Lung (tissue), 12 donors: Measurements from ENCODE around the gene LMBR1L. TPM values are rescaled to one million over a fixed set of nuclear protein-coding genes. Genes with fewer than 3 reads are reported as not detected.

Experiments
- ATAC-seq: fragments of 200-7000 bp; cut with Tn5 transposase; one replicate; pipeline ENCODE4 v1.9.1; 2020; ENCODE audit warnings: moderate number of reproducible peaks; ENCODE audit not compliant: insufficient read depth, low FRiP score
- DNase-seq, 3 donors: peaks; one replicate each; pipeline ENCODE4 v3.0.0-alpha.2; 2013 to 2017
- H3K27ac ChIP-seq, 2 donors: one replicate each; pipeline ENCODE4 v1.5.1; 2013; ENCODE audit warnings: mild to moderate bottlenecking in 2 of 2, moderate library complexity in 2 of 2, control low read depth in 1 of 2, inconsistent platforms in 1 of 2, low read depth in 1 of 2, low read length in 1 of 2
- H3K27me3 ChIP-seq, 3 donors: one replicate each; pipeline ENCODE4 v1.5.1; 2013; ENCODE audit warnings: low read length in 2 of 3; ENCODE audit not compliant: control insufficient read depth in 3 of 3, insufficient read depth in 3 of 3
- H3K36me3 ChIP-seq, 4 donors: one replicate each; pipeline ENCODE4 v1.5.1; 2013; ENCODE audit warnings: low read length in 4 of 4, mild to moderate bottlenecking in 1 of 4, moderate library complexity in 1 of 4; ENCODE audit not compliant: control insufficient read depth in 4 of 4, insufficient read depth in 4 of 4
- H3K4me1 ChIP-seq, 5 donors: one replicate each; pipeline ENCODE4 v1.5.1; 2013; ENCODE audit warnings: low read length in 5 of 5, mild to moderate bottlenecking in 2 of 5, moderate library complexity in 1 of 5; ENCODE audit not compliant: control insufficient read depth in 5 of 5, insufficient read depth in 5 of 5
- H3K4me3 ChIP-seq: one replicate; pipeline ENCODE4 v1.5.1; 2013; ENCODE audit warnings: mild to moderate bottlenecking, control low read depth, moderate library complexity
- H3K9ac ChIP-seq, 2 donors: one replicate each; pipeline ENCODE4 v1.5.1; 2013; ENCODE audit warnings: low read length in 2 of 2, control low read depth in 1 of 2; ENCODE audit not compliant: insufficient read depth in 1 of 2
- H3K9me3 ChIP-seq, 4 donors: one replicate each; pipeline ENCODE4 v1.5.1; 2013; ENCODE audit warnings: low read length in 3 of 4, mild to moderate bottlenecking in 1 of 4, moderate library complexity in 1 of 4; ENCODE audit not compliant: control insufficient read depth in 4 of 4, insufficient read depth in 3 of 4
- WGBS, 2 donors: extraction: QIAGEN DNeasy Blood & Tissue Kit; methylation state at CpG; one replicate each; pipeline ENCODE4 v1.1.7; 2013; 5-methylcytosine and 5-hydroxymethylcytosine counted together
- polyA plus RNA-seq, 2 donors: library from polyadenylated mRNA; stranded (reverse); fragments of 200-250 nt; gene quantifications; one replicate each; pipeline ENCODE4 v1.2.1, GENCODE V29; 2013
- total RNA-seq, 2 donors: library from RNA; depleted of rRNA in 1 of 2; stranded (reverse); fragments of >200 nt in 1 of 2; gene quantifications; one replicate each; pipeline ENCODE4 v1.2.1, GENCODE V29; 2014 to 2021
- TF ChIP-seq, protein P1 (sequence below): IDR thresholded peaks from 2 replicates; pipeline ENCODE4 v1.5.1; 2012; ENCODE audit warnings: mild to moderate bottlenecking; ENCODE audit errors: control extremely low read depth, extremely low read depth
- donor health status: control.
- donor health status: control.
- donor health status: Bipolar disorder and iron deficiency.
- donor health status: healthy.
- donor health status: DM: yes; HTN: yes; CAD: no.

Gene LMBR1L
- total and polyA plus RNA-seq, 4 donors = 34.8 to 70.1 (median 38.7) TPM

DNA sequence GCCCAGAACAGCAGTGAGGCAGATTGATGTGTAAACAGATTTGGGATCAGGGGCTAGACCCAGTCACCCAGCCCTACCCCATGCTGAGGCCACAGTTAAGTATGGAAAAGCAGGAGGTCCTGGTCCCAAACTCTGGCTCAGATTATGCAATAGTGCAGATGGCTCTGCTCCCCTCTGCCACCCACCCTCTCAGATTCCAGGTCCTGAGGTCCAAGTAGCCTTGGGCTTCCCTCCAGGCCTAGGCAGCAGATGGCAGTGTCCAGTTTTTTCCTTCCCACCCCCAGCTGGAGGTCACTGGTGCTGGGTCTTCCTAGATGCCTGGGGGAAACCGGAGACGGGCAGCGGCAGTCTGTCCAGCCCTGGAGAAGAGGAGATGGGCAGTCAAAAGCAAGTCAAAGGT, 13.3 kb downstream of the LMBR1L start:
- H3K9me3 ChIP-seq = peaks cover 0 to 4% (median 0%) of the 10 kb centered on the region in 4 donors
- no peak for ATAC-seq
- 88 to 94% methylated on average over 3 of the region's 3 CpGs for WGBS, 2 donors

DNA sequence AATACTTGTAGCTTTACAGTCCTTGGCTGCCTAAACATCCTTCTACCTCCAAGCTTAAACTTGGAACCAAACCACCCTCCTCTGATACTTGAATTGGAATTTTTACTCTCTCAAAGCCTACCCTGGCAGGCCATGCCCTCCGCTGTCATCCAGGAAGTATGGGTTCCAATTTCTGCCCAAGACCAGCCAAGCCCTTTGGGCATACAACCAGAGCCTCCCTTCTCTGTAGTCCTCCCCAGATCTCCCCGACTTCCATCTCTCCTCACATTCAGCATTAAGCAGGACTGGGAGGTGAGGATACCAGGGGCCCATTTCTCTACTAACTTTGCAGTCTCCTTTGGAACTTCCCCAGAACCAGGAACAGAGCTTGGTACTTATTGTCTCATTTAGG, 15.7 kb downstream of the LMBR1L start:
- no peak for ATAC-seq

More for the DNA sequence above, 13.3 kb downstream of the LMBR1L start:
- peaks cover 0 to 19% (median 12%) of the 10 kb centered on the region in 5 donors for H3K4me1 ChIP-seq
- no peak for DNase-seq
- H3K36me3 ChIP-seq = peaks cover 24 to 43% (median 30%) of the 10 kb centered on the region in 4 donors
- TF ChIP-seq, protein P1, sequence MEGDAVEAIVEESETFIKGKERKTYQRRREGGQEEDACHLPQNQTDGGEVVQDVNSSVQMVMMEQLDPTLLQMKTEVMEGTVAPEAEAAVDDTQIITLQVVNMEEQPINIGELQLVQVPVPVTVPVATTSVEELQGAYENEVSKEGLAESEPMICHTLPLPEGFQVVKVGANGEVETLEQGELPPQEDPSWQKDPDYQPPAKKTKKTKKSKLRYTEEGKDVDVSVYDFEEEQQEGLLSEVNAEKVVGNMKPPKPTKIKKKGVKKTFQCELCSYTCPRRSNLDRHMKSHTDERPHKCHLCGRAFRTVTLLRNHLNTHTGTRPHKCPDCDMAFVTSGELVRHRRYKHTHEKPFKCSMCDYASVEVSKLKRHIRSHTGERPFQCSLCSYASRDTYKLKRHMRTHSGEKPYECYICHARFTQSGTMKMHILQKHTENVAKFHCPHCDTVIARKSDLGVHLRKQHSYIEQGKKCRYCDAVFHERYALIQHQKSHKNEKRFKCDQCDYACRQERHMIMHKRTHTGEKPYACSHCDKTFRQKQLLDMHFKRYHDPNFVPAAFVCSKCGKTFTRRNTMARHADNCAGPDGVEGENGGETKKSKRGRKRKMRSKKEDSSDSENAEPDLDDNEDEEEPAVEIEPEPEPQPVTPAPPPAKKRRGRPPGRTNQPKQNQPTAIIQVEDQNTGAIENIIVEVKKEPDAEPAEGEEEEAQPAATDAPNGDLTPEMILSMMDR = no peak
- H3K27me3 ChIP-seq = peaks cover 0 to 26% (median 23%) of the 10 kb centered on the region in 3 donors
- no peak overlapping the region for H3K27ac ChIP-seq
- H3K4me3 ChIP-seq = no peak overlapping the region
- no peak overlapping the region for H3K9ac ChIP-seq

DNA sequence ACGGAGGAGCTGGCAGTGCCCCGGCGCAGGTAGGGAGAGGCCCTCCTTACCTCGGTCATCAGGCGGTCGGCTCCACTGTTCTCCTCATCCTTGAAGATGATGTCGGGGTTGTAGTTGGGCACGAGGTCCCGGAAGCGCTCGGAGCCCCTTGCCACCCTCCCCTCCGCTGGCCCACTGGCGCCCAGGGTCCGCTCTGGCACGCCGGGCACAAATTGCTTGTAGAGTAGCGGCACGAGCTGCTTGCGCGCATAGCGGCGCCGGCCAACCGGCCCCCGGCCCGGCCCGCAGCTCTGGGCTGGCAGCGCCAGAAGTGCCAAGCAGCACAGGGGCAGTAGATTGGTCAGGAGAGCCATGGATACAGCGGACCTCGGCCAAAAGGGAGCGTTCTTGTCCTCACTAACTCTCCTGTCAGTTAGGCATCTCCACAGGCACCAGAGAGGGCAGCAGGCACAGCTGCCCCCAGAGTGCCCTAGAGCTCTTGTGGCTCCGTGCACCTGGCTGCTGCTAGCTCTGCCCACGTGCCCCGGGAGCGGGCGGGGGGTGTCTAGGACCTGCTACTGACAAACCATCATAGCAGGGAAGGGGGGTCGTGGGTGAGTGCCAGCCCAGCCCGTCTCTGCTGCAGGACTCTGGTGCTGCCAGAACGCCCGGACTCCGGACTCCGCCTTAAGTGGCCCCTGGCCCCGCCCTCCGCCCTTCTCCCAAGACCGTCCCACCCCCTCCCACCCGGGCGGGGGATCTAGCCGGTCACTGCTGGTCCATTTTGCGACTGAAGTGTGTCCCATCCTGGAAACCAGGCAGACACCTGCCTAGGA, 16.3 kb downstream of the LMBR1L start, which contains the start of gene DHH:
TSS of gene DHH (minus strand) at position 642 of the 815 bp plus-strand sequence. CDS start at position 353, 289 bp downstream.
- Histone ChIP-seq H3K27me3 (peaks cover 0 to 52% (median 51%) of the 10 kb centered on the region in 3 donors), H3K27ac (no peak within 1 kb of the TSS), H3K9me3 (peaks cover 0 to 4% (median 0%) of the 10 kb centered on the region in 4 donors), H3K4me3 (peak within 1 kb of the TSS; percentile 6), H3K9ac (no peak within 1 kb of the TSS), H3K36me3 (peaks cover 5 to 16% (median 9%) of the 10 kb centered on the region in 4 donors), H3K4me1 (peaks cover 0 to 37% (median 20%) of the 10 kb centered on the region in 5 donors)
- WGBS, 2 donors = 2% methylated on average over 49 of the region's 49 CpGs
- peak in 1 of 3 donors; percentile 32 for DNase-seq
- TF ChIP-seq, protein P1 = no peak
- ATAC-seq = no peak

More for the DNA sequence above, 15.7 kb downstream of the LMBR1L start:
- H3K27me3 ChIP-seq = peaks cover 0 to 47% (median 46%) of the 10 kb centered on the region in 3 donors
- peaks cover 5 to 20% (median 10%) of the 10 kb centered on the region in 4 donors for H3K36me3 ChIP-seq
- peaks cover 0 to 32% (median 17%) of the 10 kb centered on the region in 5 donors for H3K4me1 ChIP-seq
- no peak overlapping the region for H3K4me3 ChIP-seq
- H3K27ac ChIP-seq = no peak overlapping the region
- H3K9ac ChIP-seq = no peak overlapping the region
- TF ChIP-seq, protein P1 = no peak
- 51 to 63% methylated on average over 2 of the region's 2 CpGs for WGBS, 2 donors
- peaks cover 0 to 4% (median 0%) of the 10 kb centered on the region in 4 donors for H3K9me3 ChIP-seq
- no peak for DNase-seq
